Stimulated activated CD8-positive, alpha-beta memory T cell treated with anti-CD3 and anti-CD28 coated beads, Interleukin-12 subunit alpha, Interleukin-12 subunit beta, amount 100 ng/mL, for 24 hours (primary cell): Measurements from ENCODE around the gene RNF115.
"Not testable (repeated sequence)": the region's sequence is repeated elsewhere in the genome, so short reads cannot be mapped to it uniquely, and the experiment has no call there.

Experiments used
- DNase-seq: peaks from one replicate; pipeline ENCODE4 v3.0.0-alpha.2; 2020; ENCODE audit errors: extremely low read depth

RNF115 gene

GRCh38 chr1:145827966-145828365 lies 4.1 kb upstream of the RNF115 start:
- DNase-seq: no peak

DNA sequence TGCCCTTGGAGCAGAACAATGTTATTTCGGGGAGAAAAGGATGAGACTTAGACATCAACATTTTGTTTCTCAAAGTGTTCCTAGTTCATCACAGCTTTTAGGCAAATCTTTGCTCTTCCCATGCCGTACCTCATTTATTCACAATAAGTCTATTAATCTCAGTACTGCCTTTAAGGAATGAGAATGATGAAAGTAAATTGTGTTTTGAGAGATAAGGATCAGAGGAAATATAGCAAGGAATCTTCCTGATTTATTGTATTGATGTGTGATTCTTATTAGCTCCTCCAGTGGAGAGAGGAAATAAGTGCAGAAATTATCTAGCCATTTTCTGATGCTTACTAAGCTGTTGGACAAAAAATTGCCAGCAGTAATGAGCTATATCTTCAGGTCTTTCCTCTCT lies 2.1 kb upstream of the RNF115 start:
- DNase-seq: no peak

DNA sequence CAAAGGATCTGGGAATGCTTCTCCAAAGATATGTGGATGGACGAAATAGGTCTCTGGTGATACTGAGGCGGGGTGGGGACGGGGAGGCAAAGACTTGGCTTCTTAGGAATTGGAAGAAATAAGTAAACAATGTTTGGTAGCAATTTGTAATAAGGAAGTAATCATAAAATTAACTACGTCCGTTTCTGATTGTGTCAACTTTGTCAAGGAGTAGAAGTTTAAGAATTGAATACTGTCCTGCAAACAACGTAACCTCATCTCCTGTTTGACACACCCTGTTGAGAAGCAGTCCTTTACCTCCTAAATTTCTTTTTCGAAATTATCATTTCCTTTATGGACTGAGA lies 576 bp upstream of the RNF115 start:
- DNase-seq: no peak

- not testable (repeated sequence) for DNase-seq
These were observed 1.0 kb downstream of the RNF115 start for GRCh38 chr1:145822779-145823331.

- not testable (repeated sequence) for DNase-seq
These were observed 5.8 kb downstream of the RNF115 start for GRCh38 chr1:145818095-145818494.

- not testable (repeated sequence) for DNase-seq
These were observed 10.7 kb downstream of the RNF115 start for GRCh38 chr1:145812977-145813810.

DNA sequence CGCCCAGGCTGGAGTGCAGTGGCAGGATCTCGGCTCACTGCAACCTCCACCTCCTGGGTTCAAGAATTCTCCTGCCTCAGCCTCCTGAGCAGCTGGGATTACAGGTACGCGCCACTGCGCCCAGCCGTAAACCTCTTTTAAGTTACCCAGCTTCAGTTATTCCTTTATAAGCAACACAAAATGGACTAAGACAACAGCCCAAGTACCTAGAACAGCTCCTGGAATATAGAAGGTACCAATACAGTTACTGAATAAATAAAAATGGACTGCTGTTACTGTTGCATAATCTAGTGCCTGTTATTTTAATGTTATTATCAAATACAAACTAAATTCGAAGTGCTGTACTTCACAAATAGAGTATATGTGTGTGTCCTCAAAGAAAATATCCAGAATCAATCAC lies 17.1 kb downstream of the RNF115 start:
- no peak for DNase-seq

DNA sequence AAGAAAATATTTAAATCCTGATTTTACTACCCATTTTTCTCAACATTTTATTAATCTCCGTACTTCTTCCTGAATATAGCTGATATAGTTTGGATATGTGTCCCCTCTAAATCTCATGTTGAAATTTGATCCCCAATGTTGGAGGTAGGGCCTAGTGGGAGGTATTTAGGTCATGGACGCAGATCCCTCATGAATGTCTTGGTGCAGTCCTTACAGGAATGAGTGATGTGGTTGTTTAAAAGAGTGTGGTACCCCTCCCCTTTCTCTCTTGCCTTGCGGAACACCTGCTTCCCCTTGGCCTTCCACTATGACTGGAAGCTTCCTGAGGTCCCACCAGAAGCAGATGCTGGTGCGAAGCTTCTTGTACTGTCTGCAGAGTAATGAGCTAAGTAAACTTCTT lies 17.5 kb downstream of the RNF115 start:
- DNase-seq: no peak

- DNase-seq: no peak
These were observed 18.8 kb downstream of the RNF115 start for GRCh38 chr1:145805057-145805456.

- no peak for DNase-seq
These were observed 19.5 kb downstream of the RNF115 start for GRCh38 chr1:145804235-145805045.

DNA sequence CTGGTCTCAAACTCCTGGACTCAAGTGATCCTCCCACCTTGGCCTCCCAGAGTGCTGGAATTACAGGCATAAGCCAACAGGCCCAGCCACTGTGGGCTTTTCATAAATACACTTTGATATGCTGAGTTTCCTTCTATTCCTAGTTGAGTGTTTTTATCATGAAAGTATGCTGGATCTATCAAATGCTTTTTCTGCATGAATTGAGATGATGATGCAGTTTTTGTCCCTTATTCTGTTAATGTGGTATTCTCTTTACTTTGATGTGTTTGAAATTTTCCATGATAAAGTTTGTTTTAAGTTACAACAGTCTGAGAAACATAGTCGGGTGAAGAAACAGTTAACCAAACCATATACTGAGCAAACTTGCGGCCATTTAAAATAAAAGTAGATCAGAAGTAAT lies 24.1 kb downstream of the RNF115 start:
- DNase-seq: no peak

GRCh38 chr1:145796753-145797152 lies 27.1 kb downstream of the RNF115 start:
- DNase-seq: no peak

DNA sequence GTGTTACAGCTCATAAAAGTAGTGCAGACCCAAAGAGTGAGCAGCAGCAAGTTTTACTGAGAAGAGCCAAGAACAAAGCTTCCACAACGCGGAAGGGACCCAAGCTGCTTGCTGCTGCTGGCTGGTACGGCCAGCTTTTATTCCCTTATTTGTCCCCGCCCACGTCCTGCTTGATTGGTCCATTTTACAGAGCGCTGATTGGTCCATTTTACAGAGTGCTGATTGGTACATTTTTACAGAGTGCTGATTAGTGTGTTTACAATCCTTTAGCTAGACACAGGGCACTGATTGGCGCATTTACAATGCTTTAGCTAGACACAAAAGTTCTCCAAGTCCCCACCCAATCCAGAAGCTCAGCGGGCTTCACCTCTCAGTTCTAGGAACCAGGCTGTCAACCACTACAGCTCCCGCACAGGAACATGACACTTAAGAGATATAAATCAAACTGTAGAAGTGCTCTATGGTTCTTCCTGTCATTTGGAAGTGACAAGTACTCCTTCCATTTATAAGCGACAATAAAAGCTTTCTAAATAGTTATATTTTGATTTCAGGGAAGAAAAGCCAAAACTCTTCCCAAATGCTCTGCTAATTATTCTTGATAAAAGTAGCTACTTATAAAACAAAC lies 28.5 kb downstream of the RNF115 start:
- DNase-seq: no peak

- no peak for DNase-seq
These were observed 31.4 kb downstream of the RNF115 start for GRCh38 chr1:145792484-145792883.

DNA sequence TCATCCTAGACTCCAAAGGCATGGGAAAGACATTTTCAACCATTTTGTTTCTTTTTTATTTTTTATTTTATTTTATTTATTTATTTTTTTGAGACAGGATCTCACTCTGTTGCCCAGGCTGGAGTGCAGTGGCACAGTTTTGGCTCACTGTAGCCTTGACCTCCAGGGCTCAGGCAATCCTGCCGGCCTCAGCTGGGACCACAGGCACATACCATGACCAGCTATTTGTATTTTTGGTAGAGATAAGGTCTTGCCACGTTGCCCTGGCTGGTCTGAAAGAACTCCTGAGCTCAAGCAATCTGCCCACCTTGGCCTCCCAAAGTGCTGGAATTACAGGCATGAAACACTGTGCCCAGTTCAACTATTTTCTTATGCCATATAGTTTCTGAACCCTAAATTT lies 32.0 kb downstream of the RNF115 start:
- DNase-seq: not testable (repeated sequence)

DNA sequence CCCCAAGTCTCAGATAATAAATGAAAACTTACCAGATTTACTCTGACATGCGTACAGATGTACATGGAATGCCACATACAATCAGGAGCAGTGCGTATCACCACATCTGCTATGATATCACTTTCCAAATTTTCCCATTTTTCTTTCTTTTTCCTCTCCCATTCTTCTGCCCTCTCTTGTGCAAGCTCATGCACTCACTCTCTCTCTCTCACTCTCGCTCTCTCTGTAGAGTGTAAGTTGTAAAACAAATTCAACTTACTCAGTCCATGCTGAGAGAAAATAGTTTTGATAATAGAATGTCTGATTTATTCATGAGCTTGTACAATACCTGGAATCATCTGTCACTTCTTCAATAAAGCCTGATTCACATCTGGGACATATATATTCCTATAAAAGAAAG lies 35.3 kb downstream of the RNF115 start:
- DNase-seq: no peak

GRCh38 chr1:145786271-145786670 lies 37.6 kb downstream of the RNF115 start:
- DNase-seq: no peak

DNA sequence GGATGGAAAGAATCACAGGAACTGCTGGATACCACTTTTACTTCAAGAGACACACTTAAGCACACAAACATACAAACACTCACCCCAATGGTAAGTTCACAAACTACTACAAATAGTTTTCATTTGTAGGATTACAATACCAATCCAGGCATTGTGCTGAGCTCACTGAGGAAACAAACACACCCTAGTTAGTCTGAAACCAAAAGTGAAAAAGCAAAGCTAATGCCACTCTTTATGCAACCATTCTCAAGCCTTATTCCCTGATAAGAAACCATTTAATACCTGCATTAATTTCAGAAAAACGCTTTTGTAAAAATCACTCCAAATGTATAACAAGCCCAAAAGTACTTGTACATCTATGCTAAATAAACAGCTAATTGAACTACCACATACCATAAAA lies 38.3 kb downstream of the RNF115 start:
- no peak for DNase-seq

DNA sequence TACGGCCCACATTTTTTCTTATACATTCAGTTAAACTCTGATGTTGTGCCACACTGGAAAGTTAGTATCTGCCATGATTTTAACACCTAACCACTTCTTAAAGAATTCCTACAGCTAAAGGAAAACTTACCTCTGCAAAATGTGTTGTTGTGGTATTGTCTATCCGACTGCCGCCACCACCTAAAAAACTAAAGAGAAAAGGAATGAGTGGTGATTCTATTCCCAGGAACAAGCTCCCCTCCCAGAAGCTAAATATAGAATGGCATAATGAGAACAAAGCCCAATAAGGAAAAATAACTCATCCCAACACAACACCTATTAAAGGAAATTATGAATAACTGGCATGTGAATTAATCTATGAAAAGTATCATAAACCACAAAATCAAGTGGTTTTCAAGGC lies 39.5 kb downstream of the RNF115 start:
- DNase-seq: no peak

- DNase-seq: no peak
These were observed 41.4 kb downstream of the RNF115 start for GRCh38 chr1:145782272-145783099.

DNA sequence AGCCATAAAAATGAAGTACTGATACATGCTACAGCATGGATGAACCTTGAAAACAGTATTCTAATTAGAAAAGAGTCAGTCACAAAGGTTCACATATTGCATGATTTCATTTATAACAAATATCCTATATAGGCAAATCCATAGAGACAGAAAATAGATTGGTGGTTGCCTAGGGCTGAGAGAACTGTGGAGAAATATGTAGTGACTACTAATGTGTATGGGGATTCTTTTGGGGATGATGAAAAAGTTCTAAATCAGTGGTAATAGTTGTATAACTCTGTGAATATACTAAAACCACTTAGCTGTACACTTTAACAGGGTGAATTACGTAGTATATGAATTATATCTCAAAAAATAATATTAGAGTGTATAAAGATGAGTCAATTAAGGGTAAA lies 45.8 kb downstream of the RNF115 start:
- no peak for DNase-seq
